Dendritic cell treated with granulocyte-macrophage colony-stimulating factor and Interleukin-4, amounts not matched to agents 40 ng/mL and 50 ng/mL, for 4 days (primary cell): ENCODE measurements around the gene RNH1.

ENCODE experiments used
- H3K27ac Mint-ChIP-seq: one replicate; pipeline ENCODE4 v1.8.0; 2022; ENCODE audit warnings: mild to moderate bottlenecking, mixed read lengths
- H3K27me3 Mint-ChIP-seq: one replicate; pipeline ENCODE4 v1.8.0; 2022; ENCODE audit warnings: mild to moderate bottlenecking, mixed read lengths
- H3K36me3 Mint-ChIP-seq: one replicate; pipeline ENCODE4 v1.8.0; 2022; ENCODE audit warnings: low read depth, mixed read lengths
- H3K4me1 Mint-ChIP-seq: one replicate; pipeline ENCODE4 v1.8.0; 2022; ENCODE audit warnings: low read depth, mixed read lengths
- H3K4me3 Mint-ChIP-seq: one replicate; pipeline ENCODE4 v1.8.0; 2022; ENCODE audit warnings: mild to moderate bottlenecking, moderate library complexity, mixed read lengths
- H3K9me3 Mint-ChIP-seq: one replicate; pipeline ENCODE4 v1.8.0; 2022; ENCODE audit warnings: mixed read lengths
- intact Hi-C: fragments of 100-400 bp; cut with micrococcal nuclease; formaldehyde crosslinking; loops from one replicate; pipeline ENCODE4 v1.15.0; 2022

RNH1 gene

GRCh38 chr11:462107-462890, 44.7 kb downstream of the RNH1 start:
- Mint-ChIP-seq H3K27ac (no peak overlapping the region), H3K4me1 (peaks cover 18% of the 10 kb centered on the region), H3K27me3 (no peaks in the 10 kb centered on the region), H3K9me3 (no peaks in the 10 kb centered on the region), H3K36me3 (peaks cover 63% of the 10 kb centered on the region), H3K4me3 (no peak overlapping the region)
- intact Hi-C loops = no loop called here

- H3K27ac Mint-ChIP-seq = no peak overlapping the region
- no peaks in the 10 kb centered on the region for H3K27me3 Mint-ChIP-seq
- H3K9me3 Mint-ChIP-seq = no peaks in the 10 kb centered on the region
- peaks cover 19% of the 10 kb centered on the region for H3K4me1 Mint-ChIP-seq
- intact Hi-C loops = no loop called here
- H3K36me3 Mint-ChIP-seq = peaks cover 68% of the 10 kb centered on the region
- no peak overlapping the region for H3K4me3 Mint-ChIP-seq
Observed at GRCh38 chr11:461626-462025, 45.4 kb downstream of the RNH1 start.

GRCh38 chr11:460331-461199, 46.5 kb downstream of the RNH1 start:
- Mint-ChIP-seq H3K27ac (no peak overlapping the region), H3K27me3 (no peaks in the 10 kb centered on the region), H3K9me3 (no peaks in the 10 kb centered on the region), H3K36me3 (peaks cover 70% of the 10 kb centered on the region), H3K4me1 (peaks cover 13% of the 10 kb centered on the region), H3K4me3 (no peak overlapping the region)
- intact Hi-C loops = no loop called here

GRCh38 chr11:459511-460220, 47.4 kb downstream of the RNH1 start:
- no peaks in the 10 kb centered on the region for H3K9me3 Mint-ChIP-seq
- H3K36me3 Mint-ChIP-seq = peaks cover 77% of the 10 kb centered on the region
- H3K27me3 Mint-ChIP-seq = no peaks in the 10 kb centered on the region
- peaks cover 18% of the 10 kb centered on the region for H3K4me1 Mint-ChIP-seq
- no peak overlapping the region for H3K4me3 Mint-ChIP-seq
- H3K27ac Mint-ChIP-seq = no peak overlapping the region
- intact Hi-C loops = no loop called here

- no peaks in the 10 kb centered on the region for H3K9me3 Mint-ChIP-seq
- peaks cover 88% of the 10 kb centered on the region for H3K36me3 Mint-ChIP-seq
- peaks cover 20% of the 10 kb centered on the region for H3K4me1 Mint-ChIP-seq
- no peak overlapping the region for H3K4me3 Mint-ChIP-seq
- no peak overlapping the region for H3K27ac Mint-ChIP-seq
- H3K27me3 Mint-ChIP-seq = no peaks in the 10 kb centered on the region
- intact Hi-C loops = no loop called here
Observed at GRCh38 chr11:457111-457760, 49.8 kb downstream of the RNH1 start.

GRCh38 chr11:456533-456932, 50.5 kb downstream of the RNH1 start:
- peaks cover 28% of the 10 kb centered on the region for H3K4me1 Mint-ChIP-seq
- H3K27ac Mint-ChIP-seq = no peak overlapping the region
- no peak overlapping the region for H3K4me3 Mint-ChIP-seq
- H3K9me3 Mint-ChIP-seq = no peaks in the 10 kb centered on the region
- intact Hi-C loops = no loop called here
- peaks cover 84% of the 10 kb centered on the region for H3K36me3 Mint-ChIP-seq
- H3K27me3 Mint-ChIP-seq = no peaks in the 10 kb centered on the region

GRCh38 chr11:455566-456147, 51.4 kb downstream of the RNH1 start:
- intact Hi-C loops = no loop called here
- Mint-ChIP-seq H3K4me1 (peaks cover 36% of the 10 kb centered on the region), H3K27me3 (peaks cover 2% of the 10 kb centered on the region), H3K4me3 (no peak overlapping the region), H3K27ac (no peak overlapping the region), H3K9me3 (no peaks in the 10 kb centered on the region), H3K36me3 (peaks cover 81% of the 10 kb centered on the region)

- intact Hi-C loops = no loop called here
- peaks cover 37% of the 10 kb centered on the region for H3K4me1 Mint-ChIP-seq
- no peak overlapping the region for H3K27ac Mint-ChIP-seq
- no peaks in the 10 kb centered on the region for H3K9me3 Mint-ChIP-seq
- H3K27me3 Mint-ChIP-seq = peaks cover 2% of the 10 kb centered on the region
- no peak overlapping the region for H3K4me3 Mint-ChIP-seq
- H3K36me3 Mint-ChIP-seq = peaks cover 75% of the 10 kb centered on the region
Observed at GRCh38 chr11:454801-455565, 52.1 kb downstream of the RNH1 start.

GRCh38 chr11:454043-454442, 53.0 kb downstream of the RNH1 start:
- H3K4me3 Mint-ChIP-seq = no peak overlapping the region
- H3K4me1 Mint-ChIP-seq = peaks cover 37% of the 10 kb centered on the region
- H3K27ac Mint-ChIP-seq = no peak overlapping the region
- H3K36me3 Mint-ChIP-seq = peaks cover 66% of the 10 kb centered on the region
- intact Hi-C loops = no loop called here
- no peaks in the 10 kb centered on the region for H3K9me3 Mint-ChIP-seq
- peaks cover 2% of the 10 kb centered on the region for H3K27me3 Mint-ChIP-seq

- Mint-ChIP-seq H3K9me3 (no peaks in the 10 kb centered on the region), H3K4me1 (peaks cover 37% of the 10 kb centered on the region), H3K36me3 (peaks cover 62% of the 10 kb centered on the region), H3K4me3 (no peak overlapping the region), H3K27ac (no peak overlapping the region), H3K27me3 (peaks cover 2% of the 10 kb centered on the region)
- intact Hi-C loops = no loop called here
Observed at GRCh38 chr11:453564-453963, 53.5 kb downstream of the RNH1 start.

- Mint-ChIP-seq H3K27me3 (peaks cover 2% of the 10 kb centered on the region), H3K4me1 (peaks cover 37% of the 10 kb centered on the region), H3K9me3 (no peaks in the 10 kb centered on the region), H3K36me3 (peaks cover 62% of the 10 kb centered on the region), H3K27ac (no peak overlapping the region), H3K4me3 (no peak overlapping the region)
- intact Hi-C loops = no loop called here
Observed at GRCh38 chr11:452916-453527, 54.0 kb downstream of the RNH1 start.

GRCh38 chr11:452203-452744, 54.8 kb downstream of the RNH1 start:
- intact Hi-C loops = no loop called here
- Mint-ChIP-seq H3K4me3 (no peak overlapping the region), H3K4me1 (peaks cover 33% of the 10 kb centered on the region), H3K36me3 (peaks cover 59% of the 10 kb centered on the region), H3K27me3 (peaks cover 2% of the 10 kb centered on the region), H3K27ac (no peak overlapping the region), H3K9me3 (no peaks in the 10 kb centered on the region)
